Esophagus muscularis mucosa (tissue), 4 donors: ENCODE measurements around the gene RAB14.

Experiments
- EP300 ChIP-seq: sonication (generic); formaldehyde crosslinking; IDR thresholded peaks from one replicate; pipeline ENCODE4 v1.6.1; 2017; ENCODE audit warnings: antibody characterized with exemption
- POLR2A ChIP-seq: fragments of 450-650 bp; IDR thresholded peaks from one replicate; pipeline ENCODE4 v1.6.1; 2017; ENCODE audit warnings: antibody characterized with exemption, moderate library complexity, mild to moderate bottlenecking, low read depth
- POLR2AphosphoS5 ChIP-seq, 2 donors: sonication (generic); formaldehyde crosslinking; IDR thresholded peaks; one replicate each; pipeline ENCODE4 v1.6.1; 2017; ENCODE audit warnings: antibody characterized with exemption in 2 of 2
- TF ChIP-seq, protein P1 (sequence below), 3 experiments: fragments of 200-600 bp in 2 of 3; fragments of 450-650 bp in 1 of 3; sonication (generic) in 2 of 3; IDR thresholded peaks; one replicate each; pipeline ENCODE4 v1.5.1; 2017 to 2019; ENCODE audit warnings: antibody characterized with exemption in 3 of 3, mild to moderate bottlenecking in 2 of 3, moderate library complexity in 1 of 3

GRCh38 chr9:121153642-121154041, 48.0 kb downstream of the RAB14 start:
- TF ChIP-seq POLR2A (no peak), POLR2AphosphoS5 (IDR thresholded peaks at IDR 0.05) (no peak), EP300 (no peak)
- TF ChIP-seq, protein P1, sequence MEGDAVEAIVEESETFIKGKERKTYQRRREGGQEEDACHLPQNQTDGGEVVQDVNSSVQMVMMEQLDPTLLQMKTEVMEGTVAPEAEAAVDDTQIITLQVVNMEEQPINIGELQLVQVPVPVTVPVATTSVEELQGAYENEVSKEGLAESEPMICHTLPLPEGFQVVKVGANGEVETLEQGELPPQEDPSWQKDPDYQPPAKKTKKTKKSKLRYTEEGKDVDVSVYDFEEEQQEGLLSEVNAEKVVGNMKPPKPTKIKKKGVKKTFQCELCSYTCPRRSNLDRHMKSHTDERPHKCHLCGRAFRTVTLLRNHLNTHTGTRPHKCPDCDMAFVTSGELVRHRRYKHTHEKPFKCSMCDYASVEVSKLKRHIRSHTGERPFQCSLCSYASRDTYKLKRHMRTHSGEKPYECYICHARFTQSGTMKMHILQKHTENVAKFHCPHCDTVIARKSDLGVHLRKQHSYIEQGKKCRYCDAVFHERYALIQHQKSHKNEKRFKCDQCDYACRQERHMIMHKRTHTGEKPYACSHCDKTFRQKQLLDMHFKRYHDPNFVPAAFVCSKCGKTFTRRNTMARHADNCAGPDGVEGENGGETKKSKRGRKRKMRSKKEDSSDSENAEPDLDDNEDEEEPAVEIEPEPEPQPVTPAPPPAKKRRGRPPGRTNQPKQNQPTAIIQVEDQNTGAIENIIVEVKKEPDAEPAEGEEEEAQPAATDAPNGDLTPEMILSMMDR (IDR thresholded peaks at IDR 0.05): no peak
